Erythroblast (primary cell): ENCODE measurements around the gene TELO2.

Experiments used
- GATA1 ChIP-seq: IDR thresholded peaks from 2 replicates; pipeline ENCODE4 v1.6.1; 2011; ENCODE audit warnings: low read depth, mild to moderate bottlenecking, control low read depth, low read length, moderate library complexity
- POLR2A ChIP-seq: IDR thresholded peaks from 2 replicates; pipeline ENCODE4 v1.6.1; 2011; ENCODE audit warnings: mild to moderate bottlenecking, low read length

GRCh38 chr16:1506494-1507213, 13.5 kb downstream of the TELO2 start:
- TF ChIP-seq POLR2A (no peak), GATA1 (no peak)
